GM18526 (cell line): ENCODE data around the gene PPM1L.

Source experiments
- POLR2A ChIP-seq: IDR thresholded peaks from 3 replicates; pipeline ENCODE4 v1.6.1; 2011; ENCODE audit not compliant: insufficient read length; ENCODE audit errors: extremely low read depth

PPM1L gene

DNA sequence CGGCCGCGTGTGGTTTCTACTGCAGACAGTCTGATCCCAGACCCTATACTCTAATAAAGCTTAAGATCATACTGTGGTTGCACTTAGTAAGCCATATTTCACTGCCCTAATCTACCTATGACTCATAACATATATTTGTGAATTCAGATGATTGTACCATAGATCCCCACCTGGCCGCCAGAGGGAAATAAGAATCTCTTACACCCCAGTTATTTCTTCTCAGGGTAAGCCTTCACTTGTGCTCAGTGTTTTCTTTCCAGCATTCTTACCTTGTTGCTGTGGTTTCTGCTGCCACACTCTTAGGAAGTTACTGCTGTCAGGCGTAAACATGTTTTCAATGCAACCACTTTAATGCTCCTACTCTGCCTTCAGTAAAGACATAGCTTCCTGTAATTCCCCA lies 243.2 kb downstream of the PPM1L start:
- TF ChIP-seq POLR2A, result no peak

GRCh38 chr3:161008086-161008485 lies 252.1 kb downstream of the PPM1L start:
- TF ChIP-seq POLR2A, result no peak

DNA sequence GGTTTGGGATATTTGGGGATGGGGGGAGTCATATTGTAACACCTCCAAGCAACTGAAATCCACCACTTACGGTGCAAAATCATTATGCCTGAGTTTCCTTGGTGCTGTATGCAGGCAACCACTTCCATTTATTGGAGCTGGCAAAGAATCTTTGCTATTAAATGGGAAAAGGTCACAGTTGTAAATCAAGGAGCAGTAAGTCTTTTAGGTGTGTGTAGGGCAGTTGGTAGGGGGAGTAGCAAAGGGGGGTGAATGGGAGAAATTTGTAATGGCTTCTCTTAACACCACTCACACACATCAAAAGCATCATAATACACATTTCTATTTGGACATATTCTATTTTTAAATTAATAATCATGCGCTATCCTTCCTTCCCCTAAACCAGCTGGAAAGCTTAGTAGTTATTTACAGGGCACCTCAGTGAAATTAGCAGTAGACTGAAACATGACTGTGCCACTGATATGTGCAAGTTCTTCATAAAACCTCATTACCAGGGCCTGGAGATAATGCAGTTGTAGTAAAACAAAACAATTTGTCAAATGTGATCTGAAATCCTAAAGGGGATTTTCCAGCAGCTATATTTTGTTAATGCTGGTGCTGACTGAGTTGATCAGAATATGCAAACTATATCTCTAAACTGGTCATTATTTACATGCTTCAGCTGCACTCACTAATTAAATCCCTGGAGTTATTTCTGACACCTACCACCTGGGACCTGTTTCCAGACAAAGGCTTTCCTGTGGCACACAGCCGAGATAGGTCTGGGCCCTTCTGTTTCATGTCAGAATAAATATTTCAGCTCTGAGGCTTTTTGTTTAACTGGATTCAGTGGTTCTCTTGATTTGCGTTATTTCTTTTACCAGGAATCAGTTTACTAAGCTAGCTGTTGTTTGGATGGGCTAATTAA lies 259.1 kb downstream of the PPM1L start:
- no peak for TF ChIP-seq POLR2A

GRCh38 chr3:161016417-161017313 lies 260.6 kb downstream of the PPM1L start:
- TF ChIP-seq POLR2A, result no peak

GRCh38 chr3:161017971-161018370 lies 261.9 kb downstream of the PPM1L start:
- no peak for TF ChIP-seq POLR2A

GRCh38 chr3:161020256-161020655 lies 264.2 kb downstream of the PPM1L start:
- TF ChIP-seq POLR2A, result no peak

- no peak for TF ChIP-seq POLR2A
Observed at GRCh38 chr3:161025911-161026310, 269.9 kb downstream of the PPM1L start.

GRCh38 chr3:161026612-161027510 lies 270.8 kb downstream of the PPM1L start:
- no peak for TF ChIP-seq POLR2A

- TF ChIP-seq POLR2A, result no peak
Observed at GRCh38 chr3:161028555-161029153, 272.6 kb downstream of the PPM1L start.

DNA sequence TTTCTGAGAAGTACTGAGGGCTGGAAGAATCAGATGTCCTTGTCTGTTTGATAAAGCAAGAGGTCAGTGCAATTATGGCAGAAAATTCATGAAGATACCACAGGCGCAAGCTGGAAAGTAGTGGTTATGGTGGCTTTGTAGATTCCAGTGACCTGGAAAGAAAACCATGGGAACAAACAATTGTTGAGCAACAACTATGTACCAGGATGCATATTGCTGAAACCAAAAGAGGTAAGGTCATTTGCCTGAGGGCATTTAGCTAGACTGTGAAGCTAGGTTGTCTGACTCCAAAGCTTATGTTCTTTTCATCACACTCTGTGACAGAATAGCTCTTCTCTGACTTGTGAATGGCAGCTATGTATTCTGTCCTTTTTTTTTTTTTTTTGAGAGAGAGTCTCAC lies 275.1 kb downstream of the PPM1L start:
- no peak for TF ChIP-seq POLR2A

DNA sequence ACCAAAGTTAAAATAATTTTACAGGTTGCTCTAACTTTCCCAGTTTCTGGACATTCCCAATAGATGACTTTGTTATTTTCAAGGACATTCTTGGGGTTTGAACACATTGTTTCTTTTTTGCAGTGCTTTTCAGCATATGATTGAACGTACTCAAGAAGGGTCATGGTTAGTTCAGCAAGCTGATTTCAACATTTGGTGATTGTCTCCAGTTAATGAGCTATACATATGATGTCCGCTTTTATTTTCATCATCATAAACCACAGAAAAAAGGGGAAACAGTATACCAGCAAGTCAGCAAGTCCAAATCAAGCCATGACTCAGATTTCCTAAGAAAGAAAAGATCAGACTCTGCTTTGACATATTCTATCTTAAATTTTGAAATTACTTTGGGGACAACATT lies 279.7 kb downstream of the PPM1L start:
- TF ChIP-seq POLR2A, result no peak

GRCh38 chr3:161038725-161039124 lies 282.7 kb downstream of the PPM1L start:
- no peak for TF ChIP-seq POLR2A

GRCh38 chr3:161042023-161042501 lies 286.0 kb downstream of the PPM1L start:
- TF ChIP-seq POLR2A, result no peak

GRCh38 chr3:161043336-161044035 lies 287.5 kb downstream of the PPM1L start:
- TF ChIP-seq POLR2A, result no peak
